Nephron progenitor cell (in vitro differentiated cells): Measurements from ENCODE around the gene RNU2-63P.

Experiments
- DNase-seq: peaks from one replicate; pipeline ENCODE4 v3.0.0; 2021
- H3K27ac Mint-ChIP-seq: 2 replicates; pipeline ENCODE4 v1.8.0; 2021; ENCODE audit warnings: mild to moderate bottlenecking, moderate library complexity, mixed read lengths
- H3K27me3 Mint-ChIP-seq: 2 replicates; pipeline ENCODE4 v1.8.0; 2021; ENCODE audit warnings: mild to moderate bottlenecking, low read depth, mixed read lengths; ENCODE audit not compliant: poor library complexity
- H3K36me3 Mint-ChIP-seq: 2 replicates; pipeline ENCODE4 v1.8.0; 2021; ENCODE audit warnings: low read depth, mixed read lengths
- H3K4me1 Mint-ChIP-seq: 2 replicates; pipeline ENCODE4 v1.8.0; 2021; ENCODE audit warnings: mixed read lengths
- H3K4me3 Mint-ChIP-seq: 2 replicates; pipeline ENCODE4 v1.8.0; 2021; ENCODE audit warnings: mild to moderate bottlenecking, moderate library complexity, mixed read lengths
- H3K9me3 Mint-ChIP-seq: 2 replicates; pipeline ENCODE4 v1.8.0; 2021; ENCODE audit warnings: mild to moderate bottlenecking, moderate library complexity, mixed read lengths
- CTCF ChIP-seq: fragments of 200-600 bp; sonication (generic); IDR thresholded peaks from 2 replicates; pipeline ENCODE4 v1.5.0; 2021; ENCODE audit warnings: antibody characterized with exemption

RNU2-63P gene

GRCh38 chr2:88057437-88057844, 41.1 kb upstream of the RNU2-63P start:
- H3K27me3 Mint-ChIP-seq = peaks cover 12% of the 10 kb centered on the region
- no peak overlapping the region for H3K27ac Mint-ChIP-seq
- no peaks in the 10 kb centered on the region for H3K9me3 Mint-ChIP-seq
- no peak for DNase-seq
- H3K36me3 Mint-ChIP-seq = peaks cover 13% of the 10 kb centered on the region
- H3K4me1 Mint-ChIP-seq = peaks cover 45% of the 10 kb centered on the region
- no peak overlapping the region for H3K4me3 Mint-ChIP-seq
- no peak for TF ChIP-seq CTCF

- TF ChIP-seq CTCF = no peak
- peak; percentile 94 for DNase-seq
- peaks cover 26% of the 10 kb centered on the region for H3K36me3 Mint-ChIP-seq
- peaks cover 12% of the 10 kb centered on the region for H3K27me3 Mint-ChIP-seq
- peak within 1 kb of the TSS; percentile 97 for H3K4me3 Mint-ChIP-seq
- no peaks in the 10 kb centered on the region for H3K9me3 Mint-ChIP-seq
- peaks cover 40% of the 10 kb centered on the region for H3K4me1 Mint-ChIP-seq
- H3K27ac Mint-ChIP-seq = peak within 1 kb of the TSS; percentile 88
Observed at GRCh38 chr2:88055371-88056128, 39.2 kb upstream of the RNU2-63P start, which contains the start of gene KRCC1. KRCC1 (minus strand) TSS chr2:88055783; CDS start chr2:88028563, 27,220 bp downstream.

GRCh38 chr2:88054782-88055370, 38.5 kb upstream of the RNU2-63P start:
- Mint-ChIP-seq H3K4me3 (peak overlapping the region; percentile 97), H3K36me3 (peaks cover 30% of the 10 kb centered on the region), H3K27me3 (peaks cover 12% of the 10 kb centered on the region), H3K9me3 (no peaks in the 10 kb centered on the region), H3K27ac (peak overlapping the region; percentile 88), H3K4me1 (peaks cover 40% of the 10 kb centered on the region)
- no peak for TF ChIP-seq CTCF
- DNase-seq = no peak

GRCh38 chr2:88053934-88054781, 37.8 kb upstream of the RNU2-63P start:
- Mint-ChIP-seq H3K4me1 (peaks cover 40% of the 10 kb centered on the region), H3K27me3 (peaks cover 12% of the 10 kb centered on the region), H3K36me3 (peaks cover 33% of the 10 kb centered on the region), H3K9me3 (no peaks in the 10 kb centered on the region), H3K27ac (peak overlapping the region; percentile 4), H3K4me3 (peak overlapping the region; percentile 97)
- no peak for DNase-seq
- no peak for TF ChIP-seq CTCF

- Mint-ChIP-seq H3K27ac (peak overlapping the region; percentile 4), H3K9me3 (no peaks in the 10 kb centered on the region), H3K4me3 (peak overlapping the region; percentile 97)
Observed at GRCh38 chr2:88053296-88053695, 36.9 kb upstream of the RNU2-63P start.

More at GRCh38 chr2:88053296-88053695, 36.9 kb upstream of the RNU2-63P start:
- no peak for DNase-seq
- peaks cover 8% of the 10 kb centered on the region for H3K27me3 Mint-ChIP-seq
- peaks cover 40% of the 10 kb centered on the region for H3K4me1 Mint-ChIP-seq
- H3K36me3 Mint-ChIP-seq = peaks cover 37% of the 10 kb centered on the region
- TF ChIP-seq CTCF = no peak
